ENCODE results near the gene ADAMTSL1.

Gene ADAMTSL1

GRCh38 chr9:18822850-18823249, 348.9 kb downstream of the ADAMTSL1 start:
- no peaks in the 10 kb centered on the region for H3K27me3 ChIP-seq (ENCODE audit: insufficient read depth, low read depth)
- no peak overlapping the region for H2AFZ ChIP-seq (ENCODE audit: low read depth)
- no peak overlapping the region for H3K4me3 ChIP-seq (IDR thresholded peaks at IDR 0.05; ENCODE audit: insufficient read depth, low read depth, low read length)
- TF ChIP-seq CTCF (conservative IDR thresholded peaks at IDR 0.05; ENCODE audit: low read depth, low read length), result no peak
- H3K9ac ChIP-seq, result no peak overlapping the region
- H3K4me2 ChIP-seq, result no peak overlapping the region
- H4K20me1 ChIP-seq (ENCODE audit: insufficient read depth), result no peaks in the 10 kb centered on the region
- peaks cover 4% of the 10 kb centered on the region for H3K4me1 ChIP-seq (ENCODE audit: low read depth, poor library complexity, severe bottlenecking)
- no peaks in the 10 kb centered on the region for H3K36me3 ChIP-seq (ENCODE audit: insufficient read depth)
- H3K79me2 ChIP-seq (ENCODE audit: insufficient read depth, low read depth), result no peaks in the 10 kb centered on the region
- no peak overlapping the region for H3K27ac ChIP-seq

DNA sequence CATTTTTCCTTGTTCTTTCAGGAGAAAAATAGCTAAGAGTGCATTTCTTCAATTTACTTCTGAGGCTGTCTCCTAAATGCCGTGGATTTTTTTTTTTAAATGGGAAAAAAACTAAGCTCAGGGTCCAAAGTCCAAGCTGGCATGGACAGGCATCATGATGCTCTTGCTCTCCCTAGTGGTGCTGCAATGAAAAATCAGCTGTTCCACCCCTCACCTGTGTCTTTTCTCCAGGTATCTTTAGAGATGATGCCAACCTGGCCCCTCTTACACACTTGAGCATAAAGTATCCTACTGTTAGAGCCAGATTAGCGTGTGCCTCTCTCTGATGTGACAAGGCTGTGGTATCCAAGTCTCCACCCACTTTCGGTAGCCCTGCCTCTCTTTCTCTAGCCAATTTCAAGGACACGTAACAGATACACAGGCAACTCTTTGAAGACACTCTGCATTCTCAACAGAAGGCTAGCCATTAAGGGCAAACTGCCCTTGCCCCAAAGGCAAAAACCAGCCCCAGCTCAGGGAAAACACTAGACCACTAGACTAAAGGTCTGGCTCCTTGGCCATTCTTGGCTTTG, 350.2 kb downstream of the ADAMTSL1 start:
- H3K9ac ChIP-seq, result no peak overlapping the region
- no peaks in the 10 kb centered on the region for H3K36me3 ChIP-seq (ENCODE audit: insufficient read depth)
- no peak overlapping the region for H2AFZ ChIP-seq (ENCODE audit: low read depth)
- H3K4me2 ChIP-seq, result no peak overlapping the region
- H3K27ac ChIP-seq, result no peak overlapping the region
- H3K4me3 ChIP-seq (IDR thresholded peaks at IDR 0.05; ENCODE audit: insufficient read depth, low read depth, low read length), result no peak overlapping the region
- H4K20me1 ChIP-seq (ENCODE audit: insufficient read depth), result no peaks in the 10 kb centered on the region
- no peaks in the 10 kb centered on the region for H3K27me3 ChIP-seq (ENCODE audit: insufficient read depth, low read depth)
- no peaks in the 10 kb centered on the region for H3K79me2 ChIP-seq (ENCODE audit: insufficient read depth, low read depth)
- peaks cover 4% of the 10 kb centered on the region for H3K4me1 ChIP-seq (ENCODE audit: low read depth, poor library complexity, severe bottlenecking)
- TF ChIP-seq CTCF (conservative IDR thresholded peaks at IDR 0.05; ENCODE audit: low read depth, low read length), result peak; percentile 28; the same call in 1 of the 2 replicates

DNA sequence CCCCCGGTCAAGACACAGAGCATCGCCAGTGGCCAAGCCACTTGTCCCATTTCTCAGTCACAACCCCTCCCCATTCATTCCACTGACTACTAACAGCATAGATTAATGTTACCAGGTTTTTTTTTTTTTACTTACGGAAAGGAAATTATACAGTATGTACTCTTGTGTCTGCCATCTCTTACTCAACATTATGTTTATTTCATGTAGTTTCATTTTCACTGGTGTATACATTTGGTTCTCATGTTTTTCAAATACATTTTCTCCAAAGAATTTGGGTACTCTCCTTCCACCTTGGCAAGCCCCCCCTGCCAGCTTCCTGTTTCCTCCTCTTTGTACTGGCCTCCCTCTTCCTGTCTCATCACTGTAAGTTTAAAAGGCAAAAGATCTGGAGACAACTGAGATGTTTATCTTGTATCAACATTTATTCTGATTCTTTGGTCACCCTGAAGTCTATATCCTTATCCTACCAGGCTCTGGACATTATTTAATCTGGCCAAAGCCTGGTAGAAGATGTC, 351.8 kb downstream of the ADAMTSL1 start:
- Histone ChIP-seq H3K4me3 (IDR thresholded peaks at IDR 0.05; ENCODE audit: insufficient read depth, low read depth, low read length) (no peak overlapping the region), H4K20me1 (ENCODE audit: insufficient read depth) (no peaks in the 10 kb centered on the region), H3K27ac (no peak overlapping the region), H3K9ac (no peak overlapping the region), H2AFZ (ENCODE audit: low read depth) (no peak overlapping the region), H3K4me2 (no peak overlapping the region), H3K4me1 (ENCODE audit: low read depth, poor library complexity, severe bottlenecking) (peaks cover 4% of the 10 kb centered on the region), H3K36me3 (ENCODE audit: insufficient read depth) (no peaks in the 10 kb centered on the region), H3K79me2 (ENCODE audit: insufficient read depth, low read depth) (no peaks in the 10 kb centered on the region), H3K27me3 (ENCODE audit: insufficient read depth, low read depth) (no peaks in the 10 kb centered on the region)
- no peak for TF ChIP-seq CTCF (conservative IDR thresholded peaks at IDR 0.05; ENCODE audit: low read depth, low read length)

DNA sequence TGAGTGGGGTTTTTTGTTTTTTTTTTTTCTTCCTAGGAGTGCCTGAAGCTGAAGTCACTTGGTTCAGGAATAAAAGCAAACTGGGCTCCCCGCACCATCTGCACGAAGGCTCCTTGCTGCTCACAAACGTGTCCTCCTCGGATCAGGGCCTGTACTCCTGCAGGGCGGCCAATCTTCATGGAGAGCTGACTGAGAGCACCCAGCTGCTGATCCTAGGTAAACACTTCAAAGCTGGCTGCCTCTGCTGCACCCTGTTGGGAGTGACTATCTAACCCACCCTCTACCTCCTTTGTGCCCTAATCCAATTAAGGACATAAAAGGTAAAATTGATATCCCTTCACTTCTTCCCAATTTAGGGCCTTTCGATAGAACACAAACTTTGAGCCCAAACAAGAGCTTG, 352.3 kb downstream of the ADAMTSL1 start:
- no peaks in the 10 kb centered on the region for H3K36me3 ChIP-seq (ENCODE audit: insufficient read depth)
- no peak overlapping the region for H2AFZ ChIP-seq (ENCODE audit: low read depth)

More for the DNA sequence above, 352.3 kb downstream of the ADAMTSL1 start:
- Histone ChIP-seq H3K4me3 (IDR thresholded peaks at IDR 0.05; ENCODE audit: insufficient read depth, low read depth, low read length) (no peak overlapping the region), H3K27me3 (ENCODE audit: insufficient read depth, low read depth) (no peaks in the 10 kb centered on the region), H3K27ac (no peak overlapping the region), H3K4me2 (no peak overlapping the region), H3K79me2 (ENCODE audit: insufficient read depth, low read depth) (no peaks in the 10 kb centered on the region), H4K20me1 (ENCODE audit: insufficient read depth) (no peaks in the 10 kb centered on the region), H3K9ac (no peak overlapping the region), H3K4me1 (ENCODE audit: low read depth, poor library complexity, severe bottlenecking) (peaks cover 4% of the 10 kb centered on the region)
- no peak for TF ChIP-seq CTCF (conservative IDR thresholded peaks at IDR 0.05; ENCODE audit: low read depth, low read length)

All from KMS-11 (cell line).